OCI-LY1 (cell line): ENCODE data around the gene DBNL.

Source experiments
- H2AFZ ChIP-seq: fragments of 200-600 bp; sonication (generic), shearing (Covaris generic); 2 replicates; pipeline ENCODE4 v1.6.0; 2014; ENCODE audit warnings: antibody characterized with exemption, mild to moderate bottlenecking, low read length
- H3F3A ChIP-seq: fragments of 200-600 bp; sonication (generic), shearing (Covaris generic); 2 replicates; pipeline ENCODE4 v1.6.0; 2014; ENCODE audit warnings: mild to moderate bottlenecking, antibody characterized with exemption, low read length, moderate library complexity; ENCODE audit not compliant: insufficient read depth
- H3K27ac ChIP-seq: fragments of 200-600 bp; sonication (generic); 2 replicates; pipeline ENCODE4 v1.5.1; 2014; ENCODE audit warnings: low read length, mixed run types, mild to moderate bottlenecking, low read depth; ENCODE audit not compliant: poor library complexity, severe bottlenecking
- H3K27me3 ChIP-seq: fragments of 200-600 bp; sonication (generic); 2 replicates; pipeline ENCODE4 v1.6.0; 2014; ENCODE audit warnings: antibody characterized with exemption, mild to moderate bottlenecking, low read length, moderate library complexity; ENCODE audit not compliant: insufficient read depth
- H3K36me3 ChIP-seq: fragments of 200-600 bp; sonication (generic); 2 replicates; pipeline ENCODE4 v1.6.1; 2014; ENCODE audit warnings: mild to moderate bottlenecking, antibody characterized with exemption, low read length, moderate library complexity, mixed read lengths; ENCODE audit not compliant: insufficient read depth
- H3K4me1 ChIP-seq: fragments of 200-600 bp; sonication (generic); 2 replicates; pipeline ENCODE4 v1.5.1; 2014; ENCODE audit warnings: mild to moderate bottlenecking, low read length, moderate library complexity; ENCODE audit not compliant: insufficient read depth, severe bottlenecking
- H3K4me2 ChIP-seq: fragments of 200-600 bp; sonication (generic), shearing (Covaris generic); 2 replicates; pipeline ENCODE4 v1.6.1; 2014; ENCODE audit warnings: low read length
- H3K4me3 ChIP-seq: fragments of 200-600 bp; sonication (generic); 2 replicates; pipeline ENCODE4 v1.5.1; 2014; ENCODE audit warnings: low read length, low read depth, mild to moderate bottlenecking, mixed read lengths; ENCODE audit not compliant: poor library complexity, severe bottlenecking
- H3K79me2 ChIP-seq: fragments of 200-600 bp; shearing (Covaris generic); 2 replicates; pipeline ENCODE4 v1.6.1; 2016; ENCODE audit warnings: mixed run types, low read length, mixed read lengths; ENCODE audit not compliant: insufficient read depth
- H3K9ac ChIP-seq: fragments of 200-600 bp; sonication (generic), shearing (Covaris generic); 2 replicates; pipeline ENCODE4 v1.6.1; 2014; ENCODE audit warnings: mild to moderate bottlenecking, low read length, mixed read lengths
- H3K9me2 ChIP-seq: fragments of 200-600 bp; sonication (generic), shearing (Covaris generic); 2 replicates; pipeline ENCODE4 v1.6.1; 2014; ENCODE audit warnings: low read depth, mild to moderate bottlenecking, low read length, mixed read lengths
- H3K9me3 ChIP-seq: fragments of 200-600 bp; shearing (Covaris generic); 2 replicates; pipeline ENCODE4 v1.6.1; 2014; ENCODE audit warnings: low read length, mixed read lengths
- H4K20me1 ChIP-seq: fragments of 200-600 bp; sonication (generic), shearing (Covaris generic); 2 replicates; pipeline ENCODE4 v1.6.0; 2016; ENCODE audit warnings: mild to moderate bottlenecking, low read length; ENCODE audit not compliant: insufficient read depth
- EZH2 ChIP-seq: fragments of 200-600 bp; sonication (generic), shearing (Covaris generic); IDR thresholded peaks from 2 replicates; pipeline ENCODE4 v1.8.0; 2017; ENCODE audit warnings: borderline replicate concordance, mixed run types, mild to moderate bottlenecking, antibody characterized with exemption, low read length, moderate library complexity, mixed read lengths
- TF ChIP-seq, protein P1 (sequence below): fragments of 200-600 bp; sonication (generic), shearing (Covaris generic); IDR thresholded peaks from 2 replicates; pipeline ENCODE4 v1.5.1; 2017; ENCODE audit warnings: mild to moderate bottlenecking, antibody characterized with exemption, low read length, moderate library complexity, mixed read lengths

The DBNL gene

GRCh38 chr7:44075296-44076075, 31.0 kb downstream of the DBNL start:
- Histone ChIP-seq H3K9me3 (no peaks in the 10 kb centered on the region), H4K20me1 (no peaks in the 10 kb centered on the region), H2AFZ (no peak overlapping the region), H3K4me1 (peaks cover 20% of the 10 kb centered on the region), H3K27ac (no peak overlapping the region), H3K79me2 (no peaks in the 10 kb centered on the region), H3K4me3 (no peak overlapping the region), H3K9me2 (no peaks in the 10 kb centered on the region), H3F3A (no peaks in the 10 kb centered on the region), H3K9ac (no peak overlapping the region), H3K36me3 (peaks cover 97% of the 10 kb centered on the region), H3K4me2 (no peak overlapping the region), H3K27me3 (no peaks in the 10 kb centered on the region)
- no peak for TF ChIP-seq EZH2
- TF ChIP-seq, protein P1, sequence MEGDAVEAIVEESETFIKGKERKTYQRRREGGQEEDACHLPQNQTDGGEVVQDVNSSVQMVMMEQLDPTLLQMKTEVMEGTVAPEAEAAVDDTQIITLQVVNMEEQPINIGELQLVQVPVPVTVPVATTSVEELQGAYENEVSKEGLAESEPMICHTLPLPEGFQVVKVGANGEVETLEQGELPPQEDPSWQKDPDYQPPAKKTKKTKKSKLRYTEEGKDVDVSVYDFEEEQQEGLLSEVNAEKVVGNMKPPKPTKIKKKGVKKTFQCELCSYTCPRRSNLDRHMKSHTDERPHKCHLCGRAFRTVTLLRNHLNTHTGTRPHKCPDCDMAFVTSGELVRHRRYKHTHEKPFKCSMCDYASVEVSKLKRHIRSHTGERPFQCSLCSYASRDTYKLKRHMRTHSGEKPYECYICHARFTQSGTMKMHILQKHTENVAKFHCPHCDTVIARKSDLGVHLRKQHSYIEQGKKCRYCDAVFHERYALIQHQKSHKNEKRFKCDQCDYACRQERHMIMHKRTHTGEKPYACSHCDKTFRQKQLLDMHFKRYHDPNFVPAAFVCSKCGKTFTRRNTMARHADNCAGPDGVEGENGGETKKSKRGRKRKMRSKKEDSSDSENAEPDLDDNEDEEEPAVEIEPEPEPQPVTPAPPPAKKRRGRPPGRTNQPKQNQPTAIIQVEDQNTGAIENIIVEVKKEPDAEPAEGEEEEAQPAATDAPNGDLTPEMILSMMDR: no peak

- Histone ChIP-seq H3K4me2 (no peak overlapping the region), H4K20me1 (no peaks in the 10 kb centered on the region), H3K4me1 (peaks cover 28% of the 10 kb centered on the region), H3K36me3 (peaks cover 100% of the 10 kb centered on the region), H3K27ac (no peak overlapping the region), H3K9me2 (no peaks in the 10 kb centered on the region), H3K9ac (no peak overlapping the region), H3K27me3 (no peaks in the 10 kb centered on the region), H3K9me3 (no peaks in the 10 kb centered on the region), H3K79me2 (no peaks in the 10 kb centered on the region), H3F3A (no peaks in the 10 kb centered on the region), H2AFZ (no peak overlapping the region), H3K4me3 (no peak overlapping the region)
- TF ChIP-seq EZH2: no peak
- TF ChIP-seq, protein P1: no peak
These were observed 31.8 kb downstream of the DBNL start for GRCh38 chr7:44076101-44076895.

- TF ChIP-seq, protein P1: no peak
- TF ChIP-seq EZH2: no peak
- H3K4me3 ChIP-seq: no peak overlapping the region
- H3K27me3 ChIP-seq: no peaks in the 10 kb centered on the region
- H3F3A ChIP-seq: no peaks in the 10 kb centered on the region
- no peaks in the 10 kb centered on the region for H4K20me1 ChIP-seq
- H3K36me3 ChIP-seq: peaks cover 95% of the 10 kb centered on the region
- peaks cover 31% of the 10 kb centered on the region for H3K4me1 ChIP-seq
- H3K9me3 ChIP-seq: no peaks in the 10 kb centered on the region
- no peak overlapping the region for H3K27ac ChIP-seq
- no peak overlapping the region for H3K9ac ChIP-seq
- no peaks in the 10 kb centered on the region for H3K9me2 ChIP-seq
- H3K4me2 ChIP-seq: no peak overlapping the region
- no peaks in the 10 kb centered on the region for H3K79me2 ChIP-seq
- no peak overlapping the region for H2AFZ ChIP-seq
These were observed 32.6 kb downstream of the DBNL start for GRCh38 chr7:44077061-44077460.
